NCI-H1694 treated with DMSO at 0.1 percent for 48 hours (cell line): ENCODE measurements around the gene FCRL3.

Experiments used
- DNase-seq: peaks from one replicate; lab custom pipeline; 2025; lab: John Stamatoyannopoulos, UW

FCRL3 gene

DNA sequence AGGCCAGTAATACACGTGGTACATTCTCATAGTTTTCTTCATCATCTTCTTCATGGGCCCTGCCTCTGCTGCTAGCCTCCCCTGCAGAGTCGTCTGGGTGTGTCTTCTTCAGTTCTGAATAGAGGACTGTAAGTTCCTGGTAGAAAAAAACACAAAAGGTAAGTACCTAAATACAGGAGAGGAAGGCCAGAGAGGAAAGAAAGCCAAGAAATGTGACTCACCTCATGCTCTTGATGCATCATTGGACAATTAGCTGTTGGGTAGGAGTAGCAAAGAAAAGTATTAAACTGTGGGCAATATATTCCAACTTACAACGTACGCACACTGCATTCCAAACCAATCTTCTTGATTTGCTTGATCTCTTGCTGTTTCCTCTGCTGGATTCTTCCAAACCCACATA, 21.8 kb downstream of the FCRL3 start:
- no peak for DNase-seq

DNA sequence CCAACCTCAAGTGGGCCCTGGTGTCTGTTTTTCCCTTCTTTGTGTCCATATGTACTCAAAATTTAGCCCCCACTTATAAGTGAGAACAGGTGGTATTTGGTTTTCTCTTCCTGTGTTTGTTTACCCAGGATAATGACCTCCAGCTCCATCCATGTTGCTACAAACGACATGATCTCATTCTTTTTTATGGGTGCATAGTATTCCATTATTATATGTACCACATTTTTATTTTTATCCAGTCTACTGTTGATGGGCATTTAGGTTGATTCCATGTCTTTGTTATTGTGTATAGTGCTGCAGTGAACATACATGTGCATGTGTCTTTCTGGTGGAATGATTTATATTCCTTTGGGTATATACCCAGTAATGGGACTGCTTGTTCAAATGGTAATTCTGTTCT, 27.6 kb downstream of the FCRL3 start:
- no peak for DNase-seq

DNA sequence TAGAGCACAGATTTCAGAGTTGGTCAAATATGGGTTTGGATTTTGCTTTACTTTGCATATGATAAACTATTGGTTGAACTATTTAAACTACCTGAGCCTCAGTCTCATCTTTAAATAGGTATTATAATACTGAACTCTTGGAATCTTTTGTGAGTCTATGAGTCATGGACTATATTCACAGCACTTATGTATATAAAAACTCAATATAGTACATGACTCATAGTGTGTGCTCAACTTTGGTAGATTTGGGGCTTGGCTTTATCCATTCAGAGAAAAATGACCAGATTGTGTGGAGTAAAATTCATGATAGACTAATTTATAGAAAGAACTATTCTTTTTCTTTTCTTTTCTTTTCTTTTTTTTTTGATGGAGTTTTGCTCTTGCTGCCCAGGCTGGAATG, 28.7 kb downstream of the FCRL3 start:
- no peak for DNase-seq

DNA sequence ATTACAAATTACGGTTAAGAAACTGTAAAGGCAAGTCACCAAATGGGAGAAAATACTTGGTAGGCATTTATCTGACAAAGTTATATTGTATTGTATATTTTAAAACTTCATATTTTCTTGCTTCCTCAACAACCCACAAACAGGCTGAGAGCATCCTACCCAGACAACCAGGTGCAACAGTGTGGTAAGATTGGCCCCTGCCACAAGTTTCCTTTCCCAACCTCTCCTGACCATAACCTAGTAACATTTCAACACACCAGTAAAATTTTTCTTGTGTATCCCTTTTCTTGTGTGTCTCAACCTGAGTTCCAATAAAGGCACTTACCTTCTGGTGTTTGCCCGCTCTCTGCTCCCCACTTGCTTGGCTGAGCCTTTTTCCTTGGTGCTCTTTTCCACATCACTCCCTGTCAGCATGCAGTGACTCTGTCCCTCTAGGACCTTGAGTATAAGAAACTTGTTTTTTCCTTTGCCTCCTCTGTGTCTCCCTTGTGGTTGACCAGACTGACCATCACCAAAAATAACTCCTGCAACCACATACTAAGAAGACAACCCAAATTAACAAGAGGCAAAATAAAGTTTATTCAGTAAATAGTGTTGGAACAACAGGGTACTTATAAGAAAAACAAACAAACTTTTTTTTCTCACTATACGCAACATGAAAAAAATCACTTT, 40.9 kb downstream of the FCRL3 start:
- DNase-seq = no peak

DNA sequence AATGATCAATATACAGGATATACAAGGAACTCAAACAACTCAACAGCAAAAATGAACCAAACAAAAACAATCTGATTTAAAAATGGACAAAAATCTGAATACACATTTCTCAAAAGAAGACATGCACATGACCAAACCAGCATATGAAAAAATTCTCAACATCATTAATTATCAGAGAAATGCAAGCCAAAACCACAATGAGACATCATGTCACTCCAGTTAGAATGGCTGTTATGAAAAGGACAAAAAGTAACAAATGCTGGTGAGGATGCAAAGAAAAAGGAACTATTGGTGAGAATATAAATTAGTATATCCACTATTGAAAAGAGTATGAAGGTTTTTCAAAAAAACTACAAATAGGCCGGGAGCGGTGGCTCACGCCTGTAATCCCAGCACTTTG, 42.0 kb downstream of the FCRL3 start:
- DNase-seq = no peak

DNA sequence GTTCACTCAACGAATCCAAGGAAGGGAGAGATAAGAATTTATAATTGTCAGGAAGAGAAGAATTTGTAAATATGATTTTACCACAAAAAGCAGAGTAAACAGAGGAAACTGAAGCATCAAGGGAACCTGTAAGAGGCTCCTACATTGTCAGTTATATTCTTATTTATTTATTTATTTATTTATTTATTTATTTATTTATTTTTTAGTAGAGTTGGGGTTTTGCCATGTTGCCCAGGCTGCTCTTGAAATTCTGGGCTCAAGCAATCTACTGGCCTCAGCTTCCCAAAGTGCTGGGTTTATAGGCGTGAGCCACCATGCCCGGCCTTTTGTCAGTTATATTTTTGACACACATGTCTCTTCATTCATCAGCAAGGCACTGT, 47.1 kb downstream of the FCRL3 start:
- DNase-seq = no peak

DNA sequence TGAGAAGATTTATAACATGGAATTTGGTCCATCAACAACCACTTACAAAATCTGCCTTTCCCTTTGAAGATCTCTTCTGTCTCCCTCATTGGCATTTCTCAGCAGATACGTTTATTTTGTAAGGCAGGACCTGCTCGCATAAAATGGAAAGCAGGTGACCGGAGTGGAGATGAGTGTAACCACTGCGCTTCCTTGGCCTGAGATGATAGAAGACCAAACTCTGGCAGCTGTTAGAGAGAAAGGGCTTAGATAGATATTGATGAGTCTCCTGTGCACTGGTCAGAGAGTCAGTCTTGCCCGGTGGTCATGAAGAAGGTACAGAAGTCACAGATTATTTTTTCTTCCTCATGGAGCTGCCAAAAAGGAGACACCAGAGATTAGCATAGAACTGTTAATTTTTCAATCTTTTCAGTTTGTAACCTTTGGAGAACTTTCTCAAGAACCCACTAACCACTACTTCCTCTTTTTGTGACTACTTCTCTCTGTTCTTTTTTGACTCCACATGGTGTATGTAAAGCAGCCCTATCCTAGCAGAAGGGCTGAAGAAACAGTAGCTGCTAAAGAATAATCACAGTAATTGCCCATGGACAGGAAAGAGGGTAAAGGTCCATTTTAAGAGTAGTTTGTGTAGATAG, 47.6 kb downstream of the FCRL3 start:
- DNase-seq = no peak

DNA sequence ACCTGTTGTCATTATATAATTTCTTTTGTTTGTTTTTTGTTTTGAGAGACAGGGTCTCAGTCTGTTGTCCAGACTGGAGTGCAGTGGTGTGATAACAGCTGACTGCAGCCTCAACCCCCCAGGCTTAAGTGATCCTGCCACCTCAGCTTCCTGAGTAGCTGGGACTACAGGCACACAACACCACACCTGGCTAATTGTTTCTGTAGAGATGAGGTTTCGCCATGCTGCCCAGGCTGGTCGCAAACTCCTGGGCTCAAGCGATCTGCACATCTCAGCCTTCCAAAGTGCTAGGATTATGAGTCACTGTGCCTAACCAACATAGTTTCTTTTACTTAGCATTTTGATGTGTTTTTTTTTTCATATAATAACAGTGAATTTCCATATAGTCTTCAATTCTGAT, 52.3 kb downstream of the FCRL3 start:
- DNase-seq = no peak

DNA sequence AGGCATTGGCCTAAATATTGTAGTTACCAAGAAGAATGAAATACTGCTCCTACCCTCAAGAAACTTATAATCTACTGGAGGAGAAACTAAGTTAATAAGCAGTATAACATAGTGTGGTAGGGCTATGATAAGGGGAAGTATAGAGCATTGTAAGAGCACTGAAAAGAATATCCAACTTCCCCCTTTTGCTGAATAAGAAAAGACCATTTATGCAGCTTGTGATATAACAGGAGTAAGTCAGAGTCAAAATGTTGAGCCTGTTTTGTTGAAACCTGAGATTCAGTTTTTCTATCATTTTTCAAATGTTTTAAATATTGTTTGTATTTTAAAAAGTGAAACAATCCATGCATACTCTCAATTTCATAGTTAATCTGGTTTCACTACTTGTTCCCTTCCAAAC, 54.4 kb downstream of the FCRL3 start:
- DNase-seq = no peak

DNA sequence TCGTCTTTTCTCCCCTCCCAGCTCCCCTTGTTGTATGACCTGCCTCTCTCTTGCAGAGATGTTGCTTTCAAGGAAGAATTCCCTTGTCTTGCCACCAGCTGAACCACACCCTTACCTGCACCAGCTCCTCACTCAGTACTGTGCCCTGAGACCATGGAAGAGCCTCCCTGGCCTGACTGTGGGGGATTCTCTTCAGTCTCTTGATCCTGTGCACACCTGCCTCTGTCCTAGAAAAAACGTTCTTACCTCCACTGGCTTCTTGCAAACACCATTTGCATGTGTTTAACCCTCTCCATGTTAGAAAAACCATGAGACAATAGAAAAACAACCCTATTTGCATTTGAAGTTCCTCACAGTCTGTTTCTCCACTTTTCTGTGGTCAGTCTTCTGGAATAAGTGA, 59.4 kb downstream of the FCRL3 start:
- no peak for DNase-seq

DNA sequence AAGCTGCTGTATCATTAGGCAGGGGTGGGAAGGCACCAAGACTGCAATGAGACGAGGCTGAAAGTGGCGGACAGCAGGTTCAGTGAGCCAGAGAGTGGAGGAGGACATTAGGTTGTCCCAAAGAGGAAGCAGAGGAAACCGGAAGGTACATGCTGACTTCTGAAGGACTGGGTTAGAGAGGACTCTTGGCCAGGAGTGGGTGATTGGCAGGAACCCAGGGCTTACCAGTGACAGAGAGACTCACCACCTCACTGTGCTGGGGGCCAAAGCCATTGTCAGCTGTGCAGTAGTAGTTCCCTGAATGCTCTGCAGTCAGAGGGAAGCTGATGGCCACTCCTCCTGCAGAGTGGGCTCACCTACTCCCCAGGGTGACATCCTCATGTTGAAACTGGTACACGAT, 60.8 kb downstream of the FCRL3 start:
- DNase-seq = no peak

DNA sequence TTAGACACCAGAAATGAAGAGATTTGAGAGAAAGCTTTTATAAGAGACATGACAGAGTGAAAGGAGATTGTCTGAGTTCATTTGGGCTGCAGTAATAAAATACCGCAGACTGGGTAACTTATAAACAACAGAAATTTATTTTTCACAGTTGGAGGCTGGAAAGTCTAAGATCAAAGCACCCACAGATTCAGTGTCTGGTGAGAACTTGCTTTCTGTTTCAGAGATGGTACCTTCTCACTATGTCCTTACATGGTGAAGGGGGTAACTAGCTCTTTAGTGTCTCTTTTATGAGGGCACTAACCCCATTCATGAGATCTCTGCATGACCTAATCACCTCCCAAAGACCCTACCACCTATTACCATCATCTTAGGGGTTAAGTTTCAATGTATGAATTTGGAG, 71.8 kb downstream of the FCRL3 start:
- DNase-seq = no peak
